ENCODE data around the gene TEPSIN.

The TEPSIN gene, protein sequence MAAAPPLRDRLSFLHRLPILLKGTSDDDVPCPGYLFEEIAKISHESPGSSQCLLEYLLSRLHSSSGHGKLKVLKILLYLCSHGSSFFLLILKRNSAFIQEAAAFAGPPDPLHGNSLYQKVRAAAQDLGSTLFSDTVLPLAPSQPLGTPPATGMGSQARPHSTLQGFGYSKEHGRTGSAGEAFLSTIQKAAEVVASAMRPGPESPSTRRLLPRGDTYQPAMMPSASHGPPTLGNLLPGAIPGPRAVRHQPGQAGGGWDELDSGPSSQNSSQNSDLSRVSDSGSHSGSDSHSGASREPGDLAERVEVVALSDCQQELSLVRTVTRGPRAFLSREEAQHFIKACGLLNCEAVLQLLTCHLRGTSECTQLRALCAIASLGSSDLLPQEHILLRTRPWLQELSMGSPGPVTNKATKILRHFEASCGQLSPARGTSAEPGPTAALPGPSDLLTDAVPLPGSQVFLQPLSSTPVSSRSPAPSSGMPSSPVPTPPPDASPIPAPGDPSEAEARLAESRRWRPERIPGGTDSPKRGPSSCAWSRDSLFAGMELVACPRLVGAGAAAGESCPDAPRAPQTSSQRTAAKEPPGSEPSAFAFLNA

DNA sequence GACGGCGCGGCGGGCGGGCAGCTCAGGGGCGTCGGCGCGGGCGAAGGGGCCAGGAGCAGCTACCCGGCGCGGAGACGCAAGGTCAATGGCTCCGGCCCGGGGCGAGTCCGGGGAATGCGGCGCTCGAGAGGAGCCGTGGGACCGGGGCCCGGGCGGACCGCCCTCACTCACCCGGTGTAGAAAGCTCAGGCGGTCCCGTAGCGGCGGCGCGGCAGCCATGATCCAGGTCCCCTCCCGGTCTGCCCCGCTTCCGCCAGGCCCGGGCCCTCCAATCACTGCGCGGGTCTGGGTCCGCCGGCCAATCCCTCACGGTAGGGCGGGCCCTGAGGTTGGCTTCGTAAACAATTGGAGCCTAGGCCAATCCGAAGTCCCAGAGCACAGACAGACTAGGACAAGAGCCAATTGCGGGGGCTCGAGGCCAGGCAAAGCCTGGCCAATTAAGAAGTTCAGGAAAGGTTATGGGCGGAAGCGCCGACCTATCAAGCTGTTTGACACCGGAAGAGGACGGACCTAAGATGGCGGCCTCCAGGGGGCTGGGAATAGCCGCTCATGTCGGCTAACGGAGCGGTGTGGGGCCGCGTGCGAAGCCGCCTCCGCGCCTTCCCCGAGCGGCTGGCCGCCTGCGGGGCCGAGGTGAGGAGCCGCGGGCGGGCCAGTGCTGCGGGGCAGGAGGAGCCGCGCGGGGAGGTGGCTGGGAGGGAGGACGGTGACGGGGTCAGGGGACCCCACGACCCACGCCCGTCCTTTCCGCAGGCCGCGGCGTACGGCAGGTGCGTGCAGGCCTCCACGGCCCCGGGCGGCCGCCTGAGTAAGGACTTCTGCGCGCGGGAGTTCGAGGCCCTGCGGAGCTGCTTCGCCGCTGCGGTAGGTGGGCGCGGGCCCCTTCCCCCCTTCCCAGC lies at the start of gene TEPSIN, which contains the start of gene NDUFAF8:
TSS of gene TEPSIN (minus strand) at position 241 of the 899 bp plus-strand sequence. CDS start at position 219, 22 bp downstream.
TSS of gene NDUFAF8 (plus strand) at position 504 of the 899 bp plus-strand sequence. CDS start at position 550, 46 bp downstream.
- DNase-seq = peak; percentile 89

DNA sequence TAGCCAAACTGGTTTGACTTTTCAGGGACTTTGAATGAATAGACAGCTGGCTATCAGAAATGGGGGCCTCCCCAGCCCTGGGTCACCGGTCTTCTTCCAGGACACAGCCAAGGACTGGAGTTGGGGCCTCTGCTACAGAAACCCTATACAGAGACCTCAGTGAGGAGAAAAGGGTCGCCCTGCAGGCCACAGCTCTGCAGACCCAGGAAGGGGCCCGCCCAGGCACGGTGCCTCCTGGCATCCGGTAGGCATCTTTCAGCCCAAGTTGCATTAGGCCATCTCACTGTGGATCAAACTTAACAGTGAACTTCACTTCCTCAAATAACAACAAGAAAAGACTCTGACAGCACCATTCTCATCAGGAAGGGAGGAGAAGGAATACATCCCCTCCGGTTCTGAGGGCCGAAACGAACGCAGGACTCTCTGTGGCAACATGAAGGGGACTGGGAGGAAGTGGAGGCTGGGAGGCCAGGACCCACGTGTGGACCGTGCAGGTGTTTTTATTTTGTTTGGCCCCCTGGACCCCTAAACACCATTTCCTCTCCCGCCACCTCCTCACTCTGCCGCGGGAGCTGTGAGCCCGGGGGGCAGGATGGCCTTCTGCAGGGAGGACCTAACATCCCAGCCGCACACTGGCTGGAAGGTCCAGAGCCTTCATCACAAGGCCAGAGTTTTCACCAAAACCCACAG lies 49.0 kb upstream of the TEPSIN start:
- no peak for DNase-seq

DNA sequence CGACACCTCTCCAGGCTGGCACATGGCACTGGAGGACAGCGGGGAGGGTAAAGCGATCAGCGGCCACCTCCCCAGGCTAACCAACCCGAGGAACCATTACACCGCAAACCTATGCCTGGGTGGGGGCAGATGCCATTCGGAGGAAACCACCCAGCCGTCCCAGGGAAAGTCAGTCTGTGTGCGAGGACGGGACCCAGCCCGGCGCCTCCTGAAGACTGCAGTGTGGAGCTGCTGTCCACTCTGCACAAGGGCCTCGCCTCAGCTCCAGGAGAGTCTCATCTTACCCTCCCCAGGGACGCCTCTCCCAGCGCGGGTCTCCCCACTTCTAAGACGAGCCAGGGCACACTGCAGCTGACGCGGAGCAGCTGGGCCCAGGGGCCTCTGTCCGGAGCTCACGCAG lies 48.3 kb upstream of the TEPSIN start:
- no peak for DNase-seq

DNA sequence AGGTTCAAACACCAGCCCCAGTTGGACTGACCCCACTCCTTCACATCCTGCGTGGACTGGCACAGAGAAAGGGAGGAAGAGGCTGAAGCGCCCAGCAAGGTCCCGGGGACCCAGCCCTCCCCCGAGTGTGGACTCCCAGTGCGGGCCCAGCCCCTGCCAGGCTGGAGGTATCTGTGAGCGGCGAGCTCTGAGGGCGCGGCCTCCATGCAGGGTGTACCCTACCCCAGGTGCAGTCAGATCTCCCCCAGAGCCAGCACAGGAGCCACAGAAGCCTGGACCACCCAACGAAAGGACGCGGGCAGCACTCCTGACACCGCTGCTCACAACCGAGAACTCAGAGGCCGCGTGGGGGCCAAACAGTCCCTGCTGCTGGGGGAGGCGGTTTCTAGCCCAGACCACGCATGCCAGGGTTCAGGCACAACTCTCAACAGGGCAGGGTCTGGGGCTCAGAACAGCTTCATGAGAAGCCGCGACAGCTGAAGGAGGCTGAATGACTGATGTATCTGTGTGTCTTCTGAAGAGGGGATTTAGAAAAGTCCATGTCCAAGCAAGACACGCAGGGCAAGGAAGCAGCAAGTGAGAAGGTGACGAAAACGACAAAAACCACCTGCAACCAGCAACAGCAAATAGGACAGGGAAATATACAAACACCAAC lies 47.8 kb upstream of the TEPSIN start:
- DNase-seq = no peak

DNA sequence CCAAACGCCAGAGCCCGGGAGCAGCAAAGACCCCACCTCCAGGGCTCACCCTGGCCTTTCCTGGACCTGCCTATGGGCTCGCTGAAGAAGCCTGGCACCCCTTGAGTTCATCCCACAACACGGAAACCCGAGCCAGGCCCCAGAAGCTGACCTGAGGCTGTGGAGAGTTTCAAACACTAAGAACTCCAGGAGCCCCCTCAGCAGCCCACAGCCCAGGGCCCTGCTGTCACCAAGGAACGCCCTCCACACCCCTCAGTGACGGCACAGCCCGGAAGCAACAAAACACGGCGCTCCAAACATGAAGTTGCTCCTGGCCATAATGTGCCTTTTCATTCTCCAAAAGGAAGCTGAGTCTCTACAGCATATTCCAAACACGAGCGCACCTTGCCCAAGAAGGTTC lies 47.0 kb upstream of the TEPSIN start:
- DNase-seq = no peak

DNA sequence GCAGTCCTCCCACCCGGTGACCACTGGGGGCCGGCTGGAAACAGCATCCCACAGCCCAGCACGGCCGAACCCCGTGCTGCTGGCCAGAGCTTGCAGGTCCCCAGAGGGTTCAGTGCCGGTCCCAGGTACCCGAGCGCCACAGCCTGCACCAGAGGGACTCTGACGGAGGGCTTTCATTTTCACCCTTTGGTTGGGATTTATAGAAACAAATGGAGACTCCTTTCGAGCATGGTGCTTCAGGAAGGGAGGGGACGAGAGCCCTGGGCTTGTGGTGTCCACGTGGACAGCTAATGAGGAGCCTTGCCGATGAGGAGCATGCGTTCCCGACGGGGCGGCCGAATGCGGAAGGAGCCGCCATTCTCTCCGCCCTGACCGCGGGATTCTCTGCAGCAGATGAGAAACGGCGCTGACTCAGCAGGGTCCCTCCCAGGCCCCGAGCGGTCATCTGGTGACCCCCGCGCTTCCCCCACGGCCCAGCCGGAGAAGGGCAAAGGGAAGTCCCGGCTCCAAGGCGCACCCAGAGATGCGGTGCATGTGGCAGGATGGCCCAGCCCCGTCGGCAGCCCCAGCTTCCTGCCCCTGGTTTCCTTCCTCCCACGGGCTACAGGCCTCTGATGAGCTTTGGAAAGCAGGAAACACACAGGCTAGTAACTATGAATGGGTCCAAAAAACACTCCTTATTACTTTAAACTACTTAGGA lies 46.5 kb upstream of the TEPSIN start:
- DNase-seq = no peak

DNA sequence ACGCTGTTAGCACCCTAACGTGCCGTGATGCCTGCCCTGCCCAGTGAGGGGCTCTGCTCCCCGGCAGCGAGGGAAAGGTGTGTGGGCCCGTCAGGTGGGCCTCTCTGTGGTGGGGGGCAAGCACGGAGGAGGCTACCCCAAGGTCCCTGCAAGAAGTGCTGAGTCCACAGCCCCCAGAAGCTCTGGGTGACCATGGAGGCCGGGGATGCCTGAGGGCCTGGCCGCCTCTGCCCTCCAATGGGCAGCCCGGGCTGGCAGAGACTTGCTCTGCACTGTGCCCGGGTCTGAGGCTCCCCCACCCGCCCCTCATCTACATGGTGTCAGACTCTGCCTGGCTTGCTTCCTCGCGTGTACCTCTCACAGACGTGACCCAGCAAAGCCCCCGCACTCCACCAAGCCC lies 44.0 kb upstream of the TEPSIN start:
- no peak for DNase-seq

DNA sequence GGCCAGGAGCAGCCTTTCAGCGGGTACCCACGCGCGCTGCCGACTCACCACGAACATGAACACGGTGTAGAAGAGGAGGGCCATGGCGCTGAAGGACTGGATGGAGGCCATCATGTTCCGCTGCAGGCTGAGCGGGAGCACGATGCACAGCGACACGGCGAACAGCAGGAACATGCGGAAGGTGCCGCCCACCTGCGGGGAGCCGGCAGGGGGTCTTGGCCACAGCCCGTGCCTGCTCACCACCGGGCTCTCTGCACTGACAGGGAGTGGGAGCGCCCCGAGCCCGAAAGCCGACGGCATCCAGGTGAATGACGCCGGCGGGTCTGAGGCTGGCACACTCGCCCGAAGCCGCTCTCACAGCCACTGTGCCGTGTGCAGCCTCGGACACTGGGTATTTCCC lies 43.3 kb upstream of the TEPSIN start:
- no peak for DNase-seq

DNA sequence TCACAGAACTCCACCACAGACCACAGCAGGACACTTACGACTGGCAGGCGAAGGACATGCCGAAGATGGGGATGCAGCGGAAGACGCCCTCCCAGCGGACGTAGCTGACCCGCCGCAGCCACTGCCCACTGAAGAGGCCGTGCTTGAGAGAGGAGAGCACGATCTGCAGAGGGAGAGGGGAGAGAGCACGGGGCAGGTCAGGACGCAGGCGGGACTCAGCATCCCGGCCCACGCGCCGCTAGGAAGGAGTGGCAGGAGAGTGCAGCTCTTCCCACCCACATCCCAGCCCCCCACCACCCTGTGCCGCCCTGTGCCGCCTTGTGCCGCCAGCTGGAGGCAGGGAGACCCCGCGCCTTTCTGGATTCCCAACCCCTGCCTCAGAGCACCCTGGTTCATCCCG lies 41.7 kb upstream of the TEPSIN start:
- no peak for DNase-seq

DNA sequence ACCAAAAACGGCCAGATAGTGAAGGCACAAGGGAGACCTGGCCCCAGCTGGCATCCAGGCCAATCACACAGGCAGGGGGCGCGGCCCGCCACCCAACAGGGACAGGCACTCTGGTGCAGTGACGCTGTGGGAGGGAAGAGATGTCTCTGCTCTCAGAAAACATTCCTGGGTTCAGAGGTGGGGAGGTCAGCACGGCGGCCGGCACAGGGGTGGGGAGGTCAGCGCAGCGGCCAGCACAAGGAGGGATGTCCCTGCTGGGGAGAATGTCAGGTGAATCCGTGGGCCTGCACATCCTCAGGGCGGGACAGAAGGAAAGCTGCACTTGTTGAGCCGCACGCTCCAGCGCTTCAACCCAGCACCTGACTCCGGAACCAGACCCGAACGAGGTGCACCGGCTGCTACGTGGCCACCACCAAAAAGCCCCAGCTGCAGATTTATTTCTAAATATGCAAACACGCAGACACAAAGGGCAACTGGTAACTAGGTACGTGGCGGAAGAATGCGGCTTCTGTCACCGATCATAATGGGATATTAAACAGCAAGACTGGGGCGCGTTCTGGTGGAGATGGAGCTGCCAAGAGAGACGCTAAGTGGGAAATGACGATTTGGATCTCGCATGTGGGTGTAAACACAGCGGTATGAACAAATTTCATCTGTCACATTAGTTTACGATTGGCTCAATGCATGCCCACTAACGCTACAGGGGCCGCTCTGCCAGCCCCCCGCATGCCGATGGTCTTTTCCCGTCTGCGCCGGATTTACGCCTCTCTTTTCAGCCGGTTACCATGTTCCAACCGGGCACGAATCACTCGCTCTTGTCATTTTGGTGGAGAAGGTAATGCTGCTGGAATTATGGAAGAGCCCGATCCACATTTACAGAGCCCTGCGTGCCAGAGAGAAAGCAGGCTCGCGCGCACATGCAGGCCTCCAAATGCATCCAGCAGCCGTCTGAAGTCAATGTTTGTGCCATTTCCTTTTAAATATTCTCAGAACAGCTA lies 40.7 kb upstream of the TEPSIN start:
- no peak for DNase-seq

DNA sequence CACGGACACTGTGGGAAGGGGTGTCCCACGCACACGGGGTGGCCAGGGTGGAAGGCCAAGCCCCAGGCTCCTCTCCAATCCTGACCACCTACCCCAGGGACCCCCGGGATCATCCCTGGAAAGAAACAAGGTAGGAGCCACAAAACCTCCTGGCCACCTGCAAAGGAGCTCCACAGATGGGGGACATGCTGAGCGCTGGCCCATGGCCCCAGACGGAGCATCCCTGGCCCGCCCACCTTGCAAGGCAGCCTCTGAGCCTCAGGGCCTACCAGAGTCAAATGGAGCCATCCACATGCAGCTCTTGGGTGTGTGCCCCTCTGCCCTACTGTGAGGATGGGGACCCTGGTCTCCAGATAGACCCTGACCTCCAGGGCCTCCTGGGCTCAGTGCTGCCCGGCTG lies 40.0 kb upstream of the TEPSIN start:
- no peak for DNase-seq

DNA sequence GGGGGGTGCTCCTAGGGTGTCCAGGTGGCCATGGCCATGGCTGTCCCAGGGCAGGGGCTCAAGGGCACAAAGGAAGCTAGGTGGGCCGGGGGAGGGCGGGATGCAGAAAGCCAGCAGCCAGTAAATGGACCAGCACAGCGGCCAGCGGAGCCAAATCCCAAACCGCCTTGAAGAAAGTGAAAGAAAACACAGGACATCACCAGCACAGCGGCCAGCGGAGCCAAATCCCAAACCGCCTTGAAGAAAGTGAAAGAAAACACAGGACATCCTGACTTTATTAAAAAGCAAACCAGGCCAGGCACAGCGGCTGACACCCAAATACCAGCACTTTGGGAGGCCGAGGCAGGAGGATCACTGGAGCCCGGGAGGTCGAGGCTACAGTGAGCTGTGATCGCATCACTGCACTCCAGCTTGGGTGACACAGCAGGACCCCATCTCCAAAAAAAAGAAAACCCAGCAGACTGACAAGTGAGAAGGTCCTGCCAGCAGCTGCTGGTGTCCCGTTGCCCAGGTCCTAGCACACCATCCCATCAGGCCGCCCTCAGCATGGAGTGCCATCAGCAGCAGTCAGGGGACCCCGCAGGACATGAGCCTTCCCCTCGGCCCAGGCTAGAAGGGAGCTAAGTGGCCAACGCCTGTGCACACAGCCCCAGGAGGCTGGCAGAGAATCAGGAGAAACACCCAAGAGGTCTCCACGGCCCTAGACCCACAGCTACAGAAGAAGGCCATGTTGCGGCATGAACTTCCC lies 39.3 kb upstream of the TEPSIN start:
- DNase-seq = no peak

DNA sequence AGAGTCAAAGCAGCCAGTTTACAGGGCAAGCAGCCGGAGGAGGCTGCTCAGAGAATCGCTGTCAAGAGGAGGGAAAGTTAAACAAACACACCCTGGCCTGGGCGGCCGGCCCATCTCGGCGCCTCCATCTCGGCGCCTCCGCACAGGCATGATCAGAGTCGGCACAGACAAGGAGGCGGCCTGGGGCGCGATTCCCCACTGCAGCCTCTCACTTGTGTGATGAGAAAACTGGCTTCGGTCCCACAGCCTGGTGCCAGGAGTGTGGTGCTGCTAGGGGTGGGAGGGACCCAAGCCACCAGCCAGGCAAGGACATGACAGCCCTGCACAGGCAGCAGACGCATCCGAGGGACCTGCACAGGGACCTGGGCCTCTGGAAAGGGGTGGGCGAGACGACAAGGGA lies 38.6 kb upstream of the TEPSIN start:
- DNase-seq = peak; percentile 66

DNA sequence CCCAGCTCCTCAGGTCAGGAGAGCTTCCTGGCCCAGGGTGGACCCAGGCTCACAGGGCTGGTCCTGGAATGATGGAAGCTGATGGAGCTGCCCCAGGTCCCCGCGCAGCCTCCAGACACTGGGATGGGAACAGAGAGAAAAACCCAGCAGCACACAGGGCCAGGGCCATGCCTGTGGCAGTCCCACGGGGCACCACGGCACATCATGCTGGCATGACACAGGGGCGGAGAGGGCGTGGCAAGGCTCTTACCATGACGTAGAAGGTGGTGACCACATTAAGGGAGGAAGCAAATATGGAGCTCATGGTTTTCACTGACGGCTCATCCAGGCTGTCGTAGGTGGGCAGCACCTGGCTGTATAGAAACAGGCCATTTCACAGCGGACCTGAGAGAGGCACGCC lies 37.9 kb upstream of the TEPSIN start:
- DNase-seq = no peak

DNA sequence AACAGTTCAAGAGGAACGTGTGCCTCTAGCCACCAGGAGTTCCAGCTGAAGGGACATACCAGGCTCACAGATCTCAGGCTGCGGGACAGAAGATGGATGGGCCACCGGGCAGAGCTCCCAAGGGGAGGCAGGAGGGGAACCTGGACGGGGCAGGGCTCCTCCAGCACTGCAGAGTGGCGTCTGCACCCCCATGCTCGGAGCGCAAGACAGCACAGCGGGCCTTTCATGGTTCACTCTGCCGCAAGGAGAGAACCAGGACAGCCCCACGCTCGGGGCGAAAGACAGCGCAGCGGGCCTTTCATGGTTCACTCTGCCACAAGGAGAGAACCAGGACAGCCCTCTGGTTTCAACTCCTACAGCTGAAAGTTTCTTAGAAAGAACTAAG lies 35.6 kb upstream of the TEPSIN start:
- DNase-seq = no peak

DNA sequence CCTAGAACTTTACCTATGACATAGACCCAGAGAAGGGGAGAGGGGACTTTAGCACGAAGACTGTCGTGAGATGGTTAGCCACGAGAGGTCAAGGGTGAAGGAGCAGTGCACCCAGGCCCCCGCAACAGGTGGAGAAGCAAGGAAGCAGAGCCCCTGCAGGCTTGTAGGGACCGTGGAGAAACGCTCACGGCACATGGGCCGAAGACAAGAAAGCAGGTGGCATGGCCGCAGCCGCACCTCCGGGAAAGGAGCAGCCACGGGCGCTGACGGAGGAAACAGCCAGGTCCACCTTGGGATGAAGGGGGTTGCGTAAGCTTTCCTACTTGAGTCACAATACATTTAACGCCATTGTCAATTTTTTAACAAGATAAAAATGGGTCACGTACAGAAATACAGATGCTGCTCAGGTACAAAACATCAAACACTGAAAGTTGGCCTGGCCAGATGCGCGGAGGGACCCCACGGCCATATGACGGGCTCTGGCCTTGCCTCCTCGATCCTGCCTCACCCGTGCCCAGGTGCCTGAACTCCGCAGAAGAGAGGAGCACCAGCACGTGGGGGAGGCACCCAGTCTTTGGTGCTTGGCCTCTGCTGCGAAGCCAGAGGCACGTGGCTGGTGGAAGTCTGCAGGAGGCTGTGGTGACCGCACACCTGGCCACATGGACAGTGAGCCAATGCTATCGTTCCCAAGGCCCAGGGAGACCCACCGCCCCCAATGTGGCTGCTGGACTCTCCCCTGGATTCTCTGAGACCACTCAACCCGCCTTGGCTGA lies 35.0 kb upstream of the TEPSIN start:
- no peak for DNase-seq

DNA sequence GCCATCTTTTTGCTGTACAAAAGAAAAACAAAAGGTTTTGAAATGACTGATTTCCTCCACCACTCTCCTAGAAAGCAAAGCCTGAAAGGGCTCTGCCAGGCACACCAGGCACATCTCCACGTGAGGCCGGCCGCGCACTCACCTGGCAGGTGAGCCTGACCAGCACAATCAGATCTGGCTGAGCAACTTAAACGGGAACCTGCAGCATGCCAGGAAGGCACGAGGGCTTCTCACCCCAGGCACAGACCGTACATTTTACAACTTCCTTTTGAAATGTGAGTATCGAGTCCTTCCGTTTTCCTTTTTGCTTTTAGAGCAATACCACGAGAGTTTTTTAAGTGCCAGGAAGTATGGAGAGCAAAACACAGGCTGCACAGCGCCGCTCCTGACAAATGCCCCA lies 33.8 kb upstream of the TEPSIN start:
- DNase-seq = no peak

DNA sequence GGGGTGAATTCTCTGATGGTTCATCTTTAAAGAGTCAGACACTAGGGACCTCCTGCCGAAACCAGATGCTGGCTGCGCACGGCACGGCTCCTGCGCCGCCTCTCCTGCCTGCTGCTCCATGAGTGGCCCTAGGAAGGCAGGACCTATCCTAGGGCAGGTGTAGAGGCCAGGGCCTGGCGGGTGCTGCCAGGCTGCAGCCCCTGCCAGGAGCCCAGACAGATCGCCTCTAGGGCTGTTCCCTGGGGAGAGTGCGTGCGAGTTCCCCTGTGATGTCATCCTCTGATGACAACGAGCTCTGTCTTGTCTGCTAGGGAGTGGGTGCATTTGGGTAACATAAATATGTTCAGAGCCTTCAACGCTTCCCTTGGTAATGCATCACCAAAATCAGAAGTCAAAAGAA lies 32.4 kb upstream of the TEPSIN start:
- no peak for DNase-seq

DNA sequence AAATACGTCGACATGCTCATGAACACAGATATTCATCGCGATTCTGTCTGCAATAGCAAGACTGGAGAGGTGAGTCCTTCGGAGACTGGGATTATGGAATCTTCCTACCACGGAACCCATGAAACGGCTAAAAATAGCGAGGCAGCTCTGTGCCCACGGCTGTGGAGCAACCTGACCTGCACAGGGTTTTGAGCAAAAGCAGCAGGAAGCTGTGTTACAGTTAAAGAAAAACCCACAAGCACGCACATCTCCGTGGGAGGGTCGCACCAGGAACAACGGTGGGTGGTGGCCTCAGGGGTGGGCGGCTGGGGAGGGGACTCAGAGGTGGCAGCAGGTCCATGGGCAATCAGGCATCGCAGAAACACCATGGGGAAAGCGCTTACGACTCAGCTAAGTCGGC lies 31.4 kb upstream of the TEPSIN start:
- DNase-seq = no peak
